HG03520 (cell line): ENCODE measurements around the gene PPIF.
"Not testable (repeated sequence)": the region's sequence is repeated elsewhere in the genome, so short reads cannot be mapped to it uniquely, and the experiment has no call there.

Experiments used
- ATAC-seq: cut with Tn5 transposase; IDR thresholded peaks from one replicate; pipeline ENCODE4 v1.9.1; 2021; ENCODE audit warnings: mild to moderate bottlenecking, moderate library complexity; ENCODE audit not compliant: unreplicated experiment

The PPIF gene

GRCh38 chr10:79329529-79329928 is 17.7 kb upstream of the PPIF start:
- no peak for ATAC-seq

- ATAC-seq: peak; percentile 3
These were observed 16.0 kb upstream of the PPIF start for GRCh38 chr10:79331226-79331625.

DNA sequence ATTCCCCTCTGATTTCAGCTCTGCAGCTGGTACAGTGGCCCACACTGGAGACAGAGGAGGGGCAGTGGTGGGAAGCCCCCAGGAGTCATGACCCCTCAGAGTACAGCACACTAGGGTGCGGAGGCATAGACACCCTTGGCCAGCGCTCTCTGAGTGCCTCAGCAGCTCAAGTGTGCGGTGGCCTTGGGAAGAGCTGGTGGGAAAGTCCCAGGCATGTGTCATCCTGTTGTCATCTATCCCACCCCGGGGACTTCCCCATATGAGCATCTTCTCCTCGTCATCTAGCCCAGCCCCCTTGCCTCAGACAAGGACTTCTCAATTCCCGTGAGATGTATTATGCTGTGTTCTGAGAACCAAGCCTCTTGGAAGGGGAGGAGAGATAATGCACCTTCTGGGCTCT is 15.6 kb upstream of the PPIF start:
- ATAC-seq: peak; percentile 66

- not testable (repeated sequence) for ATAC-seq
These were observed 14.5 kb upstream of the PPIF start for GRCh38 chr10:79332610-79333315.

- ATAC-seq: no peak
These were observed 13.8 kb upstream of the PPIF start for GRCh38 chr10:79333513-79333912.

DNA sequence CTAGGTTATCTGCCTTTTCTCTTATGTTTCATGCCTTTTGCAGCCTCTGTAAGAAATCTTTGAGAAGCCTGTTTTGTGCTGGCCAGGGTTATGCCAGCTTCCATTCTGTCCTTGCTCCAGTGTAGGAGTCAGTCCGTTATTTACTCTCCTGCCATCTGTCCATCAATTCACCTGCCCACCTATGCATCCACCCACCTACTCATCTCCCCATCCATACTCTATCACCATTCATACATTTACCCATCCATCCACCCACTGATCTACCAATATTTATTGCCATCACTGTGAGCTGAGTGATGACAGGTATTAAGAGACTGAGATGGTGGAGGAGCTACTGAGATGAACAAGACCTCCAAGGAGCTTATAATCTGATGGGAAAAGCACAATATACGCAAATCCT is 12.7 kb upstream of the PPIF start:
- ATAC-seq: no peak

DNA sequence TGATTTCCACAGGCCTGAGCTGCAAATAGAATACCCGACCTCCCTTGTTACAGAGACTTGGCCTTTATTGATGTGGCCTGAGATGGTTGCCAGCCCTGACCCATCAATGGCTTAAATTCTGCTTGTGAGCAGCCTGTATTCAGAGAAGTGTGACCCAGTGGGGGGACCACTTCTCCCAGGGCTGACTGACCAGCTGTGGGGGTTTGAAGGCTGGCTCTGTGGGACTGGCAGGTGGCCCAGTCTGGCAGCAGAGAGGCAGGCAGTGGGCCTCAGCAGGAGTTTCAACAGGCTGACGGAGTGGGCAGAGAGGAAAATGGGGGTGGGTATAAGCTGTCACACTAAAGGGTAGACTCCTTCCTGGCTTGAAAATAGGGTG is 12.2 kb upstream of the PPIF start:
- ATAC-seq: no peak

DNA sequence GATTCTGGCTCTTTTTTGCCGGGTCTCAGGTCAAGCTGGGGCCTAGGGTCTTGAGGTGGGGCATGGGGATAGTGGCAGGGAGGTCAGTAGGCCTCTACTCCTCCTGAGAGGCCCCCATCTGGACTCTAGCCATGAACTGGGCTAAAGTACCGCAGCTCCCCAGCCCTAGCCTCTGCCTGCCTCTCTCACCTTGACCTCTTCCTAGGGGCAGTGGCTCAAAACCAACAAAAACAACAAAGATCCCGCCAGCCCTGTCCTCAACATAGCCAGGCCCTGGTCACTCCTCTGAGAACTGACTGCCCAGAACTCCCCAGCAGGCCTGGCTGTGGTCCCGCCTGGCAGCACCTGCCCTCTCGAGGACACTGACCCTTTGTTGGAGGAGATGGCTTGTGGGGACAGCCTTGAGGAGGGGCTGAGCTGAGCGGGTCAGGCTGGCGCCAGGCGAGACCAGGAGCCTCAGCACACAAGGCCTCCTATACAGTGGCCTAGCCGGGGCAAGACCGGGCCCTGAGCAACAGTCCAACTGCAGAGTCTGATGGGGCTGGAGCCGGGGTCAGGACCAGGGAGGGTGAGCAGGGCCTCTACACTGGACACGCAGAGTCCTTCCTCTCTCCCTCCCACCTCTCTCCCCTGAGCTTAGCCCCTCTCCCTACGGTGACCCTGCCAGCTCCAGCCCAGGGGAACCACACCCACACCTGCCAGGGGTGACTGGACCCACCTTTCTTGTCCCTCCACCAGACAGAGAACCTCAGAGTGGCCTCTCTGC is 11.6 kb upstream of the PPIF start:
- ATAC-seq: no peak

GRCh38 chr10:79336276-79336675 is 11.0 kb upstream of the PPIF start:
- no peak for ATAC-seq

DNA sequence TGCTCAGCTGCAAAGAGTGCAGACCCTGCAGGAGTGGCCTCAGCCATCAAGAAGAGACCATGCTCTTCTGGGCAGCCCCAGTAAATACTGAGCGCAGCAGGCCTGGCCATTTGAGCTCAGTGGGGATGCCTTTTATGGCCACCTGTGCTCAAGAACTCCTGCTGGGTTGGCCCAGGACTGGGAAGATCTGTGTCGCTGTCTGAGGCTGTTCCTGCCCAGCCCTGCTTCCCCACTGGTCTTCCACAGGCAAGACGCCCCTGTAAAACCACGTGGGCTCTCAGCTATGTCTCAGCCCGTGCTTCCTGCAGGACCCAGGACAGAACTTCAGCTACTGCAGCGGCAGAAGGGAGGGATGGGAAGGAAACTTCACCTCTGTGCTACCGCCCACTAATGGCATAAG is 10.5 kb upstream of the PPIF start:
- ATAC-seq: no peak

DNA sequence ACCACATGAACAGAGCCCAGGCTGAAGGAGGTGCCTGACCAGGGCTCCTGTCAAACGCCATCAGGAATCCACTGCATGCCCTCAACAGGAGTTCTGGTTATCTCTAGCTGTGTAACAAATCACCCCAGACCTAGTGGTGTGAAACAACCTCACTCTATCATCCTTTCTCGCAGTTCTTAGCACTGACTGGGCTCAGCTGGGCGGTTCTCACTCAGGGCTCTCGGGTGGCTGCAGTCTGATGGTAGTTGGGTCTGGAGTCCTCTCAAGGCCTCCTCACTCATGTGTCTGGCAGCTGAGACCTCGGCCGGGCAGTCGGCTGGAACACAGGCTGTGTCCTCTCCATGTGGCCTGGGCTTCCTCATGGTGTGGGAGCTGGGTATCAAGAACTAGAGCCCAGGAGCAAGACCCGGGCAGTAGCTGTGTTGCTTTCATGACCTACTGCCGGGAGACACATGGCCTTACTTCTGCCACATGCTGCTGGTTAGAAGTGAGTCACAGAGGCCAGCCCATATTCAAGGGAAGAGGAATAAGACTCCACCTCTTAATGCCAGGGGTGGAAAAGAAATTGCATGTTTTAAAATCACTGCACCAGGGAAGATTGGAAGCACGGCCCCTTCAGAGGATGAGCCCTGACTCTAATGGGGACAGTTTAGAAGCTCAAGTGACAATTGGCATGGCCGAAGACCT is 9.3 kb upstream of the PPIF start:
- not testable (repeated sequence) for ATAC-seq

- ATAC-seq: no peak
These were observed 8.0 kb upstream of the PPIF start for GRCh38 chr10:79339266-79339665.

DNA sequence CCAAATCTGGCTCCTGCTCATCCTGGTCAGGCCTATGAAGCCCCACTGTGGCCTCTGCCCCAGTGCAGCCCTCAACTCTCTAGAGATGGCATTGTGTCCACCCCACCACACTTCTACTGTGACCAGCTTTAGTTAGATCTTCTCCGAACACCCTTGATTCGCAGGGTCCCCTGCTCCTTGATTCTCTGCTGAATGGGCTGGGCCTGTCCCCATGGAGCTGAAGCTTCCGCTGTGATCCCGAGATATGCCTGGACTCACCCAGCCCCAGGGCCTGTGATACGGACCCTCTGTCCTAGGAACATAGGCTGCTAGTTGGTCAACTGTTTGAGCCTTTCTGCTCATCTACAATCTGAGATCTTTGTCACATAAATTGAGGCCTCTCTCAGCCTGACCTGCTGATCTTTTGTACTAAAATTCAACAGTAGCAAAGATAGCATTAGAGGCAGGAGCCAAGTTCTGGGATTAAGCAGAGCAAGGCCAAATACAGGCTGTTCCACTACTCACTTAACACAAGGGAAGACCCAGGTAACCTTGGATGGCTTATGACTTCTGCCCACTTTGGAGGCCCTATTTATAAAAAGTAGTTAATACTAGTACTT is 6.5 kb upstream of the PPIF start:
- no peak for ATAC-seq

GRCh38 chr10:79342295-79342761 is 4.9 kb upstream of the PPIF start:
- no peak for ATAC-seq

DNA sequence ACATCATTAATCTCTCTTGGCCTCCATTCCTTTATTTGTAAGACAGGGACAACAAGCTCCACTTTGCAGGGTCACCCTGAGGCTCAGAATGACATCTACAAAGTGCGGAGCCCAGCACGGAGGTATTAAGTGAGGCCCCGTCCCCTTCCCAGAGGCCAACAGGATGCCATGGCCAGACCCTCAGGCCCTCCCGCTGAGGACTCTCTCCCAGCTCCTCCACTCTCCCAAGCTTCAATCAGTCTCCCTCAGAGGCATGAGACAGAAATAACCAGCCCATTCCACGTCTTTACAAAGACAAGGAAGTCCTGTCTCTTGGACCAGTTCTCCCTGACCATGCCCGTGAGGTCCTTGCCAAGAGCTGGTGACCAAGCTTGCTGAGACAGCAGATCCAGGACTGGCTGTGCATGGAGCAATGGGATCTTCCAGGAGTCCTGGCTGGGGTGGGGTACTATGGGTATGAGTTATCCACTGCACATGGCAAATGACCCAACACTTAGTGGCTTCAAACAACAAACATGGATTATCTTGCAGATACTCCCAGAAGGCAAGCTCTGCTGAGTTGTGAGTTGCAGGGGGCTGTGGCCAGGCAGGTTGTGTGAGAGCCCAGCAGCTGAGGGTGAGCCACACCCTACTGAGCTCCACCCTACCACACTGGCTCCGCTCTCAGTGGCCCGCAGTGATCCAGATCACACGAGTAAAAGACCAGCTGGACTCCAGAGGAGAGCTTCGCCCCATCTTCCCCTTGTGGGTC is 4.3 kb upstream of the PPIF start:
- ATAC-seq: no peak

- ATAC-seq: no peak
These were observed 2.6 kb upstream of the PPIF start for GRCh38 chr10:79344502-79345195.

DNA sequence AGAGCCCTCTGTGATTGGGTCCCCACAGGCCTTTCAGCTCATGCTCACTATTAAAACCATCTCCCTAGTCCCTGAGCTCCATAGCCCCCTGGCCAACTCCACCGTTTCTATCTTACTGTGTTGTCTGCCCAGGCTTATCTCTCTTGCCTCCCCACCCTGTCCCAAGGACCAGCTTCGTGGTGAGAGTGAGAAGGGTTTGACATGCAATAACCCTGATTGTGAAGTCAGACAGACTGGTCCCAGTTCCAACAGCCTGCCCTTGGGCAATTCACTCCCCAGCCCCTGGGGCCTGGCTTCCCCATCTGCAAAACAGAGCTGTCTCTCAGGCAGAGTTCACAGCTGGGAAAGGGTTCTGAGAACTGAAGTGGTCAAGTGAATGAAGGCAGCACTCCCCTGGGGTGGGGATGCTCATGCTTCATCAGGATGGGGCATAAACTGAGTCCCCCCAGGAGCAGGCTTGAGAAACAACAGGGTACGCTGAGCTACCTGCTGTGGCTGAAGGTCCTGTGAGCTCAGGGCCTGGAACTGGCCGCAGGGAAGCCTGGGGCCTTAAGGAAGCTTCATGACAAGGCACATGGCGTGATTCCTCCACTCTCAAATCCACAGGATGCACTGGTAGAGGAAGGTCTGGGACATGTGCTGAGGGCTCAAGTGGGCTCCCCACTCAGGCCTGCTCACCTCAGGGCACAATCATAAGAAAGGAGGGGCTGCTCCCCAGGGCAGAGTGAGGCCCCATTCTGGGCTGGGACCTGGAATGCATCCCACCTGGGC is 1.8 kb upstream of the PPIF start:
- no peak for ATAC-seq

DNA sequence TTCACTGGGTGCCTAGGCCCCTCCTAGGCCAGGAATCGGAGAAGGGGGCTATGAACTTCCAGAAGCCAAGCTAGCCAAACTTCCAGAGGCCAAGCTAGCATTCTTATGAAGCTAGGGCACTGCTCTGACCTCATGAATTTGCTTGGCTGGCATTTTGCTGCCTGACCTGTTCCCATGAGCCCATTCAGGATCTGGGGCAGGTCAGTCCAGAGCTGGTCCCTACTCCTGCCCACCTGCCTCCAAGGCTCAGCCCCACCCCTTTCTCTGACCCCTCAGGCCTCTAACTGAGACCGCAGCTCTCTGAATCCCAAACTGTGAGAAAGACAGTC is 1.3 kb upstream of the PPIF start:
- no peak for ATAC-seq

DNA sequence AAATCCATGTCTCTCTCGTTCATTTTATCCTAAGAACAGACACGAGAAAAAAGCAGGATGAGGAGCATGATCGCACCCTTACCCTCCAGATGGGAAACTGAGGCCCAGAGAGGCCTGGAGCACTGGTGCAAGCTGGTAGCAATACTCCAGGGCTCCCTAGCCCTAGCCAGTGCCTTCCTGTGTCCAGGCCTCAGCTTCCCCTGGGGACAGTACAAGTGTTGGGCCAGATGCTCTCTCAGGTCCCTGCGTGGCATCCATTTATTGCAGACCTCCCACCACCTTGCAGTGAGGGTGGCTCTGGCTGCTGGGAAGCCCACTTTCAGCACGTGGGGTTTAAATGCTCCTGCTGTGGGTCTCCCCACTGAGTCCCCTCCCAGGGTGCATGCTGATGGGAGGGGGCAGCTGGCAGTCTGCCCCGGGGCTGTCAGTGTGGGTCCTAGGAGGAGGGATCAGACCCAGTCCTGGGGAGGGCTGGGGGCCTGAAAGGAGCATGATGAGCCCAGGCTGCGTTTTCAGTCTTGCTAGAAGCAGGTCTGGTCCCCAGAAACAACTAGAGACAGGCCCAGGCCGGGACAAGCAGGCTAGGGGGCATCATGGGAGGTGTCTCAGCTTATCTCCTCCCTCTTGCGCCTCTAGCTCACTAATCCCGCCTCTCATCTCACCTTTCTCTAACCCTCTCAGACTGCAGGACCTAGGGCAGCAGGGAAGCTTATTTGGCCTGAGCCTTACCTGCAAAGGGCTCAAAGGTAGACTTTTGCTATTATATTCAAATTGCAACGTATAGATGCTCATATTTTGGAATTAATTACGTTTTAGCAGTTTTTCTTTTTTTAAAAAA is 662 bp upstream of the PPIF start:
- ATAC-seq: no peak
